Measurements from ENCODE around the gene LMX1B.

Gene LMX1B

GRCh38 chr9:126698756-126699155 lies 85.0 kb downstream of the LMX1B start:
- Histone ChIP-seq H3K36me3 (ENCODE audit: control insufficient read depth, insufficient read depth, low read length) (no peaks in the 10 kb centered on the region), H3K27ac (ENCODE audit: low read depth, low read length, severe bottlenecking) (no peak overlapping the region), H3K9me3 (ENCODE audit: control insufficient read depth, low read length) (no peaks in the 10 kb centered on the region), H3K4me1 (ENCODE audit: control insufficient read depth, insufficient read depth, low read length, poor library complexity, severe bottlenecking) (peaks cover 6% of the 10 kb centered on the region), H3K4me3 (ENCODE audit: extremely low read depth, insufficient read depth, low read length, poor library complexity, severe bottlenecking) (no peak overlapping the region)
- 81 to 88% methylated on average over 3 to 5 of the region's 5 CpGs for WGBS, 2 experiments (ENCODE audit: insufficient coverage in 2 of 2)

GRCh38 chr9:126699401-126699881 lies 85.7 kb downstream of the LMX1B start:
- Histone ChIP-seq H3K4me3 (ENCODE audit: extremely low read depth, insufficient read depth, low read length, poor library complexity, severe bottlenecking) (no peak overlapping the region), H3K27ac (ENCODE audit: low read depth, low read length, severe bottlenecking) (no peak overlapping the region), H3K36me3 (ENCODE audit: control insufficient read depth, insufficient read depth, low read length) (no peaks in the 10 kb centered on the region), H3K9me3 (ENCODE audit: control insufficient read depth, low read length) (no peaks in the 10 kb centered on the region), H3K4me1 (ENCODE audit: control insufficient read depth, insufficient read depth, low read length, poor library complexity, severe bottlenecking) (peaks cover 4% of the 10 kb centered on the region)
- WGBS, 2 experiments (ENCODE audit: insufficient coverage in 2 of 2): 87 to 93% methylated on average over 9 to 10 of the region's 10 CpGs

GRCh38 chr9:126700296-126700695 lies 86.6 kb downstream of the LMX1B start:
- Histone ChIP-seq H3K9me3 (ENCODE audit: control insufficient read depth, low read length) (no peaks in the 10 kb centered on the region), H3K27ac (ENCODE audit: low read depth, low read length, severe bottlenecking) (no peak overlapping the region), H3K4me3 (ENCODE audit: extremely low read depth, insufficient read depth, low read length, poor library complexity, severe bottlenecking) (no peak overlapping the region), H3K36me3 (ENCODE audit: control insufficient read depth, insufficient read depth, low read length) (no peaks in the 10 kb centered on the region), H3K4me1 (ENCODE audit: control insufficient read depth, insufficient read depth, low read length, poor library complexity, severe bottlenecking) (peaks cover 8% of the 10 kb centered on the region)
- WGBS, 2 experiments (ENCODE audit: insufficient coverage in 2 of 2): 80 to 91% methylated on average over 2 to 10 of the region's 10 CpGs

GRCh38 chr9:126700903-126701812 lies 87.4 kb downstream of the LMX1B start:
- Histone ChIP-seq H3K4me1 (ENCODE audit: control insufficient read depth, insufficient read depth, low read length, poor library complexity, severe bottlenecking) (peaks cover 8% of the 10 kb centered on the region), H3K27ac (ENCODE audit: low read depth, low read length, severe bottlenecking) (no peak overlapping the region), H3K4me3 (ENCODE audit: extremely low read depth, insufficient read depth, low read length, poor library complexity, severe bottlenecking) (no peak overlapping the region), H3K36me3 (ENCODE audit: control insufficient read depth, insufficient read depth, low read length) (no peaks in the 10 kb centered on the region), H3K9me3 (ENCODE audit: control insufficient read depth, low read length) (no peaks in the 10 kb centered on the region)
- whole genome bisulfite sequencing, 2 experiments (ENCODE audit: insufficient coverage in 2 of 2): 73 to 76% methylated on average over 10 to 14 of the region's 14 CpGs

- H3K9me3 ChIP-seq (ENCODE audit: control insufficient read depth, low read length): no peaks in the 10 kb centered on the region
- no peak overlapping the region for H3K27ac ChIP-seq (ENCODE audit: low read depth, low read length, severe bottlenecking)
- peaks cover 8% of the 10 kb centered on the region for H3K4me1 ChIP-seq (ENCODE audit: control insufficient read depth, insufficient read depth, low read length, poor library complexity, severe bottlenecking)
- 91 to 95% methylated on average over 9 of the region's 9 CpGs for WGBS, 2 experiments (ENCODE audit: insufficient coverage in 2 of 2)
- H3K36me3 ChIP-seq (ENCODE audit: control insufficient read depth, insufficient read depth, low read length): no peaks in the 10 kb centered on the region
- no peak overlapping the region for H3K4me3 ChIP-seq (ENCODE audit: extremely low read depth, insufficient read depth, low read length, poor library complexity, severe bottlenecking)
Observed at GRCh38 chr9:126701813-126702140, 88.0 kb downstream of the LMX1B start.

GRCh38 chr9:126702151-126703001 lies 88.6 kb downstream of the LMX1B start:
- Histone ChIP-seq H3K27ac (ENCODE audit: low read depth, low read length, severe bottlenecking) (no peak overlapping the region), H3K4me3 (ENCODE audit: extremely low read depth, insufficient read depth, low read length, poor library complexity, severe bottlenecking) (no peak overlapping the region), H3K36me3 (ENCODE audit: control insufficient read depth, insufficient read depth, low read length) (no peaks in the 10 kb centered on the region), H3K4me1 (ENCODE audit: control insufficient read depth, insufficient read depth, low read length, poor library complexity, severe bottlenecking) (peaks cover 8% of the 10 kb centered on the region), H3K9me3 (ENCODE audit: control insufficient read depth, low read length) (no peaks in the 10 kb centered on the region)
- WGBS, 2 experiments (ENCODE audit: insufficient coverage in 2 of 2): 62 to 73% methylated on average over 20 to 25 of the region's 30 CpGs

- WGBS, 2 experiments (ENCODE audit: insufficient coverage in 2 of 2): 83 to 87% methylated on average over 10 of the region's 14 CpGs
- Histone ChIP-seq H3K4me1 (ENCODE audit: control insufficient read depth, insufficient read depth, low read length, poor library complexity, severe bottlenecking) (peaks cover 8% of the 10 kb centered on the region), H3K9me3 (ENCODE audit: control insufficient read depth, low read length) (no peaks in the 10 kb centered on the region), H3K36me3 (ENCODE audit: control insufficient read depth, insufficient read depth, low read length) (no peaks in the 10 kb centered on the region), H3K4me3 (ENCODE audit: extremely low read depth, insufficient read depth, low read length, poor library complexity, severe bottlenecking) (no peak overlapping the region), H3K27ac (ENCODE audit: low read depth, low read length, severe bottlenecking) (no peak overlapping the region)
Observed at GRCh38 chr9:126703002-126703865, 89.5 kb downstream of the LMX1B start.

GRCh38 chr9:126703866-126704156 lies 90.1 kb downstream of the LMX1B start:
- WGBS, 2 experiments (ENCODE audit: insufficient coverage in 2 of 2): 91 to 94% methylated on average over 3 of the region's 3 CpGs
- Histone ChIP-seq H3K4me3 (ENCODE audit: extremely low read depth, insufficient read depth, low read length, poor library complexity, severe bottlenecking) (no peak overlapping the region), H3K27ac (ENCODE audit: low read depth, low read length, severe bottlenecking) (no peak overlapping the region), H3K36me3 (ENCODE audit: control insufficient read depth, insufficient read depth, low read length) (no peaks in the 10 kb centered on the region), H3K9me3 (ENCODE audit: control insufficient read depth, low read length) (no peaks in the 10 kb centered on the region), H3K4me1 (ENCODE audit: control insufficient read depth, insufficient read depth, low read length, poor library complexity, severe bottlenecking) (peaks cover 8% of the 10 kb centered on the region)

- H3K36me3 ChIP-seq (ENCODE audit: control insufficient read depth, insufficient read depth, low read length): no peaks in the 10 kb centered on the region
- no peak overlapping the region for H3K27ac ChIP-seq (ENCODE audit: low read depth, low read length, severe bottlenecking)
- H3K4me3 ChIP-seq (ENCODE audit: extremely low read depth, insufficient read depth, low read length, poor library complexity, severe bottlenecking): no peak overlapping the region
- H3K9me3 ChIP-seq (ENCODE audit: control insufficient read depth, low read length): no peaks in the 10 kb centered on the region
- 31 to 34% methylated on average over 12 to 14 of the region's 14 CpGs for WGBS, 2 experiments (ENCODE audit: insufficient coverage in 2 of 2)
- peaks cover 8% of the 10 kb centered on the region for H3K4me1 ChIP-seq (ENCODE audit: control insufficient read depth, insufficient read depth, low read length, poor library complexity, severe bottlenecking)
Observed at GRCh38 chr9:126704157-126704891, 90.6 kb downstream of the LMX1B start.

All from mesodermal cell (in vitro differentiated cells).